Tibial nerve (tissue), 4 donors: ENCODE data around the gene RILPL1.

Experiments
- CTCF ChIP-seq, 5 experiments: fragments of 200-600 bp in 3 of 5; fragments of 450-650 bp in 2 of 5; sonication (generic) in 3 of 5; IDR thresholded peaks; one replicate each; pipeline ENCODE4 v1.5.1; 2016 to 2019; ENCODE audit warnings: antibody characterized with exemption in 5 of 5, mild to moderate bottlenecking in 3 of 5, moderate library complexity in 2 of 5
- EP300 ChIP-seq, 2 donors: sonication (generic); formaldehyde crosslinking; IDR thresholded peaks; one replicate each; pipeline ENCODE4 v1.6.1; 2017; ENCODE audit warnings: antibody characterized with exemption in 2 of 2, mild to moderate bottlenecking in 1 of 2
- POLR2A ChIP-seq, 2 donors: fragments of 450-650 bp; IDR thresholded peaks; one replicate each; pipeline ENCODE4 v1.6.1; 2017; ENCODE audit warnings: antibody characterized with exemption in 2 of 2, mild to moderate bottlenecking in 2 of 2, moderate library complexity in 2 of 2

DNA sequence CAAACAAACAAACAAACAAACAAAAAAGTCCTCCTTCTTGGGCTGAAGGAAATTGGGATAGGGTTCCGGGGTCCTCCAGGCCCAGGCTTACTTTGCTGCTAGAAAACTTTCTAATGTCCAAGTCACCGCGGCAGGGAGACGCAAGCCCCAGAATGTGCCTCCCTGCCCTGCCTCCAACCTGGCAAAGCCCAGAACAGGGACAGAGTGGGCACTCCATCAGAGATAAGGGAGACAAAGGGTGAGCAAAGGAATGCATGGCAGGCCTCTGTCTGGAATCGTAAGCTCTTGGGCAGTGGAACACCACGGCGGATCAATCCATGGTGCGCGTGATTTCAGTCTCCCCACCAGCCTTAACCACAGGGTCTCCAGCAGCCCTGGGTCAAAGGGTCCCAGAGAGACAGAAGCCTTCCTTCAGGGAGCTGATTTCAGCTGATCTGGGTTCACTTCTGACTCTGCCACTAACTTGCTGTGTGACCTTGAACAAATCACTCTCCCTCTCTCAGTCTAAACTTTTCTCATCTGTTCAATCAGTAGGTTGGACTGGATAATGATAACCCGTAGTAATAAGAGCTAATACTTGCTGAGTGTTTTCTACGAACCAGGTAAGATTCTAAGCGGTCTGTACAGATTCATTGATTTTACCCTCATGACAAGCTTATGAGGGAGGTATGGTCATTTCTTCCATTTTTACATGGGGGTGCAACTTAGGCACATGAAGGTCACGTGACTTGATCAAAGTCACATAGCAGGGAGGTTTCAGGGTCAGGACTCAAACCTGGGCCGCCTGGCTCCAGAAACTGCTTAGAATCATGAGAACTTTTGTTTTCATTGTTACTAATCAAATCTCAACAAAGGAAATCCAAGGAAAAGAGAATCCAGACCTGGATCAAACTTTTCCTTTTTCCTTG lies 12.7 kb downstream of the RILPL1 start:
- TF ChIP-seq EP300 (IDR thresholded peaks at IDR 0.05) (no peak), POLR2A (IDR thresholded peaks at IDR 0.05) (no peak), CTCF (IDR thresholded peaks at IDR 0.05) (no peak)
